ENCODE measurements around the gene BMP6.

- TF ChIP-seq CTCF (conservative IDR thresholded peaks at IDR 0.05; ENCODE audit: low read length) (no peak), EZH2phosphoT487 (IDR thresholded peaks at IDR 0.05; ENCODE audit: borderline replicate concordance, low read depth, low read length) (no peak)
Measured at GRCh38 chr6:7763881-7764280, 38.0 kb downstream of the BMP6 start.

Measured in OCI-LY7 (cell line).